HUES6 (cell line): Measurements from ENCODE around the gene CS.

ENCODE experiments used
- H3K27ac ChIP-seq: 2 replicates; pipeline ENCODE4 v1.7.0; 2013; ENCODE audit warnings: low read depth, mild to moderate bottlenecking, low read length, inconsistent platforms
- H3K27me3 ChIP-seq: 2 replicates; pipeline ENCODE4 v1.6.1; 2013; ENCODE audit warnings: low read length; ENCODE audit not compliant: control insufficient read depth, insufficient read depth
- H3K36me3 ChIP-seq: 2 replicates; pipeline ENCODE4 v1.6.1; 2013; ENCODE audit warnings: low read length; ENCODE audit not compliant: control insufficient read depth, insufficient read depth
- H3K4me1 ChIP-seq: 2 replicates; pipeline ENCODE4 v1.6.1; 2013; ENCODE audit warnings: low read length; ENCODE audit not compliant: control insufficient read depth, insufficient read depth
- H3K4me3 ChIP-seq: 2 replicates; pipeline ENCODE4 v1.5.1; 2013; ENCODE audit warnings: low read depth, low read length
- H3K9ac ChIP-seq: one replicate; pipeline ENCODE4 v1.6.1; 2013; ENCODE audit warnings: mild to moderate bottlenecking, low read length
- H3K9me3 ChIP-seq: 2 replicates; pipeline ENCODE4 v1.6.1; 2013; ENCODE audit warnings: low read depth, low read length; ENCODE audit not compliant: control insufficient read depth, insufficient read depth

The CS gene

GRCh38 chr12:56258820-56259183 is 41.3 kb downstream of the CS start:
- H3K27me3 ChIP-seq, result no peaks in the 10 kb centered on the region
- peak overlapping the region; percentile 76 for H3K9ac ChIP-seq
- 0 out of 2 replicates have a peak overlapping the region, but pooled peaks have one; percentile 73 for H3K27ac ChIP-seq
- H3K36me3 ChIP-seq, result peaks cover 25% of the 10 kb centered on the region
- peak overlapping the region; percentile 99 for H3K4me3 ChIP-seq
- peaks cover 17% of the 10 kb centered on the region for H3K4me1 ChIP-seq
- no peaks in the 10 kb centered on the region for H3K9me3 ChIP-seq

- H3K9me3 ChIP-seq, result no peaks in the 10 kb centered on the region
- H3K4me1 ChIP-seq, result peaks cover 17% of the 10 kb centered on the region
- H3K9ac ChIP-seq, result peak within 1 kb of the TSS; percentile 89
- peaks cover 31% of the 10 kb centered on the region for H3K36me3 ChIP-seq
- peak within 1 kb of the TSS; percentile 73; the same call in 1 of the 2 replicates for H3K27ac ChIP-seq
- peak within 1 kb of the TSS; percentile 99 for H3K4me3 ChIP-seq
- no peaks in the 10 kb centered on the region for H3K27me3 ChIP-seq
Observed at GRCh38 chr12:56258068-56258819, 41.9 kb downstream of the CS start, which contains the start of gene ANKRD52. ANKRD52 (minus strand) TSS chr12:56258384; CDS start chr12:56258269, 115 bp downstream.

- Histone ChIP-seq H3K27ac (peak overlapping the region; percentile 69; the same call in 1 of the 2 replicates), H3K4me1 (peaks cover 17% of the 10 kb centered on the region), H3K9ac (peak overlapping the region; percentile 89), H3K36me3 (peaks cover 37% of the 10 kb centered on the region), H3K27me3 (no peaks in the 10 kb centered on the region), H3K4me3 (peak overlapping the region; percentile 99), H3K9me3 (no peaks in the 10 kb centered on the region)
Observed at GRCh38 chr12:56257491-56258067, 42.6 kb downstream of the CS start.

- H3K9me3 ChIP-seq, result no peaks in the 10 kb centered on the region
- no peak overlapping the region for H3K27ac ChIP-seq
- H3K9ac ChIP-seq, result peak overlapping the region; percentile 89
- peak overlapping the region; percentile 99 for H3K4me3 ChIP-seq
- no peaks in the 10 kb centered on the region for H3K27me3 ChIP-seq
- H3K4me1 ChIP-seq, result peaks cover 17% of the 10 kb centered on the region
- peaks cover 42% of the 10 kb centered on the region for H3K36me3 ChIP-seq
Observed at GRCh38 chr12:56257071-56257470, 43.1 kb downstream of the CS start.

GRCh38 chr12:56256326-56256960 is 43.7 kb downstream of the CS start:
- Histone ChIP-seq H3K9me3 (no peaks in the 10 kb centered on the region), H3K4me3 (peak overlapping the region; percentile 99; the same call in 1 of the 2 replicates), H3K36me3 (peaks cover 49% of the 10 kb centered on the region), H3K9ac (peak overlapping the region; percentile 89), H3K4me1 (peaks cover 17% of the 10 kb centered on the region), H3K27ac (no peak overlapping the region), H3K27me3 (no peaks in the 10 kb centered on the region)

- no peak overlapping the region for H3K27ac ChIP-seq
- H3K36me3 ChIP-seq, result peaks cover 51% of the 10 kb centered on the region
- H3K9ac ChIP-seq, result no peak overlapping the region
Observed at GRCh38 chr12:56255671-56256070, 44.5 kb downstream of the CS start.

GRCh38 chr12:56253091-56253490 is 47.0 kb downstream of the CS start:
- H3K36me3 ChIP-seq, result peaks cover 75% of the 10 kb centered on the region

More at GRCh38 chr12:56255671-56256070, 44.5 kb downstream of the CS start:
- no peak overlapping the region for H3K4me3 ChIP-seq
- no peaks in the 10 kb centered on the region for H3K9me3 ChIP-seq
- H3K27me3 ChIP-seq, result no peaks in the 10 kb centered on the region
- H3K4me1 ChIP-seq, result peaks cover 17% of the 10 kb centered on the region

GRCh38 chr12:56252649-56253048 is 47.5 kb downstream of the CS start:
- H3K27ac ChIP-seq, result no peak overlapping the region
- no peak overlapping the region for H3K9ac ChIP-seq
- H3K4me3 ChIP-seq, result no peak overlapping the region
- no peaks in the 10 kb centered on the region for H3K27me3 ChIP-seq
- no peaks in the 10 kb centered on the region for H3K9me3 ChIP-seq
- H3K4me1 ChIP-seq, result peaks cover 13% of the 10 kb centered on the region
- peaks cover 80% of the 10 kb centered on the region for H3K36me3 ChIP-seq

More at GRCh38 chr12:56253091-56253490, 47.0 kb downstream of the CS start:
- Histone ChIP-seq H3K27ac (no peak overlapping the region), H3K4me1 (peaks cover 13% of the 10 kb centered on the region), H3K9ac (no peak overlapping the region), H3K27me3 (no peaks in the 10 kb centered on the region), H3K9me3 (no peaks in the 10 kb centered on the region), H3K4me3 (no peak overlapping the region)

- Histone ChIP-seq H3K9me3 (no peaks in the 10 kb centered on the region), H3K36me3 (peaks cover 85% of the 10 kb centered on the region), H3K9ac (no peak overlapping the region), H3K4me1 (no peaks in the 10 kb centered on the region), H3K27ac (no peak overlapping the region), H3K27me3 (no peaks in the 10 kb centered on the region), H3K4me3 (no peak overlapping the region)
Observed at GRCh38 chr12:56248711-56249110, 51.4 kb downstream of the CS start.

GRCh38 chr12:56247923-56248322 is 52.2 kb downstream of the CS start:
- Histone ChIP-seq H3K9me3 (no peaks in the 10 kb centered on the region), H3K4me1 (no peaks in the 10 kb centered on the region), H3K27ac (no peak overlapping the region), H3K4me3 (no peak overlapping the region), H3K9ac (no peak overlapping the region), H3K27me3 (no peaks in the 10 kb centered on the region), H3K36me3 (peaks cover 85% of the 10 kb centered on the region)

GRCh38 chr12:56244494-56244893 is 55.6 kb downstream of the CS start:
- Histone ChIP-seq H3K27me3 (no peaks in the 10 kb centered on the region), H3K4me3 (no peak overlapping the region), H3K9ac (no peak overlapping the region), H3K36me3 (peaks cover 87% of the 10 kb centered on the region), H3K9me3 (no peaks in the 10 kb centered on the region), H3K27ac (no peak overlapping the region), H3K4me1 (no peaks in the 10 kb centered on the region)
